Measurements from ENCODE around the gene LRRC72.
"Not testable (repeated sequence)": the region's sequence is repeated elsewhere in the genome, so short reads cannot be mapped to it uniquely, and the experiment has no call there.

The LRRC72 gene

DNA sequence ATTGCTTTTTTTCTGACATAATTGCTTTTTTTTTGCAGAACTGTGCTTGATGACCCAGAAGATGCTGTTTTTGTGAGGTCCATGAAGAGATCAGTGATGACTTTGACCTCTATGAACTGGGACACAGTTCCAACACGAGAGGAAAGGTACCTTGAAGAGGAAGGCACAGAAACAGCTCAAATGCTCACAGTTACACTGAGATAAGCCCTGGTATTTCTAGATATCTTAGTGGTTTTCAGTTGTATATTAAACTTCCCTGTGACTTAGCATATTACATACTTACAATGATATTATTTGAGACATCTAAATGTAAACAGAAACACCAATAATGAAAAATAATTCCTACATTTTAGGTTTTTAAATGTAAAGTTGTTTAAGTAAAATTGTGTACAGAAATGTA lies 54.7 kb downstream of the LRRC72 start:
- DNase-seq (ENCODE audit: low read depth): no peak

- no peak for DNase-seq (ENCODE audit: low read depth)
Measured at GRCh38 chr7:16583834-16584233, 57.2 kb downstream of the LRRC72 start.

- no peak for DNase-seq (ENCODE audit: low read depth)
Measured at GRCh38 chr7:16585540-16585939, 58.9 kb downstream of the LRRC72 start.

GRCh38 chr7:16586081-16586874 lies 59.7 kb downstream of the LRRC72 start:
- no peak for DNase-seq (ENCODE audit: low read depth)

GRCh38 chr7:16587129-16587528 lies 60.5 kb downstream of the LRRC72 start:
- no peak for DNase-seq (ENCODE audit: low read depth)

GRCh38 chr7:16587790-16588189 lies 61.2 kb downstream of the LRRC72 start:
- no peak for DNase-seq (ENCODE audit: low read depth)

DNA sequence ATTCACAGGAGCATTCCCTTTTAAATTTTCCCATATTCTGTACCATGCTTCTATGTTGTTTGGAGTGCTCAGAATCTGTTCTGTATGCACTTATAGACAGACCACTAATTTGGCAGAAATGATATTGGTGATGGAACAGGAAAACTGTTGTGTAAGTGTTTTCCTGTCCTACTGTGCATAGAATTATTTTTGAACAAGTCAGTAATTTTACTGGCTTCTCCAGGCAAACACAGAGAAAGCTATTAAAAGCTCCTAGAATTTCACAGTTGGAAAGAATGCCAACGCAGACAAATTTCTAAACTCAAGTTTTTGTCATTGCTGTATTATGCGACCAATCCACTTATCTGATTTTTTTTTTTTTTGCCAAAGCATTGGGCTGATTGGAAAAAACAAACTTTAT lies 63.3 kb downstream of the LRRC72 start:
- DNase-seq (ENCODE audit: low read depth): no peak

DNA sequence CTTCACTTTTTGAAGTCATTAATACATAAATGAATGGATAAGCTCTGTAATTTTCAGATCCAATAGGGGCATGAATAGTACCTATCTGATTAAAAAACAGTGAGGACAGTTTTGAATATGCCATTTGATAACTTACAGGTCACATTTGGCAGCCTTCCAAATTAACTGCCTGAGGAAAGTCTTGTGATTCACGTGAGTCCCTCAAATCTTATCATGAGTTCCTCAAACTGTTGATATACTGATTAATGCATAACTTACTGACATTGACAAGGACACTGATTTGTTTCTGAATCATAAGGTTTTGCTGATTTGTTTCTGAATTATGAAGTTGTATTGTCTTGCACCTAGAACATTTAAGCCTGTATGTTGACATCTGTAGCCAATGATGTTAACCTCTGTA lies 63.8 kb downstream of the LRRC72 start:
- no peak for DNase-seq (ENCODE audit: low read depth)

- no peak for DNase-seq (ENCODE audit: low read depth)
Measured at GRCh38 chr7:16592395-16592794, 65.8 kb downstream of the LRRC72 start.

GRCh38 chr7:16594061-16594460 lies 67.4 kb downstream of the LRRC72 start:
- no peak for DNase-seq (ENCODE audit: low read depth)

DNA sequence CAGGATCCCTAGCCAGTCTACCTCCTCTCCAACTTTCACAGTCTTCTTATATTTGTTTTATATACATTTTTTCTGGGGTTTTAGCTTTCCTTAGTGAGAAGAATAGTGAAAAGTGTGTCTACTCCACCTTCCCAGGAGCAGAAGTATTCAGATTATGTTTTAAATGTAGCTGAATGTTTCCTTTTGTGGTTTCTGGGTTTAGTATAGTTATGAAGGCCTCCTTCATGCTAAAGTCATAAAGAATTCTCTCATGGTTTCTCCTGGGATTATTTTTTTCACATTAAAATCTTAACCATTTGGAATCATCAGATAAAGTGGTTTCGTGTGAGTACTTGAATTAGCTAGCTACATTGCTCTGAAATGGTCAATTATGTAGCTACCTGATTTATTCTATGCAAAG lies 68.1 kb downstream of the LRRC72 start:
- no peak for DNase-seq (ENCODE audit: low read depth)

DNA sequence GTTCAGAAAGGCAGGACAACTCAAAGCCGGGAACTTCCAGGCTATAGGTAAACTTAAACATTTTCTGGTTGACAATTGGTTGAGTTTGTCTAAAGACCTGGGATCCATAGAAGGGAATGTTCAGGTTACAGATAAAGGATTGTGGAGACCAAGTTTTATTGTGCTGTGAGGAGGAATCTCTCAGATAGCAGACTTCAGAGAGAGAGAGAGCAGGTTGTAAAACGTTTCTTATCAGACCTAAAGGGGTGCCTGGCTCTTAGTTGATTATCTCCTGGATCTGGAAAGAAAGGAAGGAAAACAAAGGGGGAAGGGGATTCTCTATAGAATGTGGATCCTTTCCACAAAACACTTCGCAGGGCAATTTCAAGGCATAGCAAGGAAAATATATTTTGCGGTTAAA lies 69.0 kb downstream of the LRRC72 start:
- not testable (repeated sequence) for DNase-seq (ENCODE audit: low read depth)

DNA sequence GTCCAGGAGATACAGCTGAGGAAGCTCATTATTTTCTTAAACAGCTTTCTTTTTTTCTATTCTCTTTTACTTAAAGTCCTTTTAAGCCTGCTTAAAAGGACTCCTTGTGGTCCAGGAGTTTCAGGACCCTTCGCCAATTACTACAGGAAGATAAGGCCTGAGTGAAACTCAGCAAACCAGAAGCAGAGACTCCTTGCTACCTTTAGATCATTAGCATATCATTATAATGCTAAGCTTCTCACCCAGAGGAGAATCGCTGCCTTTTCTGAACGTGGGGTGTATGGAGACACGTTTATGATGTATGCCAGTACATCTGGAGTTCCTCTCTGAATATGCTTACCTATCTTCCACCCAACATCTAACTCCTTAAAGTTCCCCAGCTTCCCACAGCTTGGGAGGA lies 71.4 kb downstream of the LRRC72 start:
- no peak for DNase-seq (ENCODE audit: low read depth)

DNA sequence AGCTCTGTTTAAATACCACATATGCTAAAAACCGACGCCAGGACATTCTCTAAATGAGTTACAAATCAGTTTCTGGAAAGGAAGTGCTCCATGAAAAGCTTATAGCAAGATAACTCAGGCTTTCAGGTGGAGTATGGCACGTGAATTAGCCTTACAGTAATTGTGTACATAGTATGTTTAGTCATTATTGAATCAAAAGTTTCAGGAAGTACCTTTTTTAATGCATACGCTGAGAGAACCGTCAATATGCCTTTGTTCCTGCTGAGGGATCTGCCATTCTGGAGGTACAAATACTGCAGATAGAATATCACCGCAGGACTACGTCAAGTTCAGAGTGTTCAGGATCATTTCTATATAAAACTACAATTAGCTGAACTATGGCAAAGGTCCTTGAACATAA lies 73.2 kb downstream of the LRRC72 start:
- DNase-seq (ENCODE audit: low read depth): no peak

GRCh38 chr7:16603633-16604032 lies 77.0 kb downstream of the LRRC72 start:
- DNase-seq (ENCODE audit: low read depth): no peak

- DNase-seq (ENCODE audit: low read depth): no peak
Measured at GRCh38 chr7:16604054-16604453, 77.4 kb downstream of the LRRC72 start.

DNA sequence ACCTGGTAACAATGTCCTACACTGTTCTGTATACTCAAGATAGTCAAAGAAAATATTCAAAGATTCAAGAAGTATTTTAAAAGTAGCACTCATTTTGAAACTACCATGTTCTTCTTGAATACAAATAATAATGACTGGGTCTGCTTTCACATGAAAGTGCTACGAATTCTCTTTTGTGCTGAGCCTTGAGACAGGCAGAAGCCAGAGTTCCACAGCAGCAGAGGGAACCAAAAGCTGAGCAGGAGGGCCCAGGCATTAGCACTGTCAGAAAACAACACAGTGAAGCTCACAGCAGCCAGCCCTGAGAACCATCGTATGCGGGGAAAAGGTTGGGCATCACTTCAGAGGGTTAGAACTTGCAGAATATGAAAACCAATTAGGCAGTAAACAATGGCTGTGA lies 80.1 kb downstream of the LRRC72 start:
- no peak for DNase-seq (ENCODE audit: low read depth)

DNA sequence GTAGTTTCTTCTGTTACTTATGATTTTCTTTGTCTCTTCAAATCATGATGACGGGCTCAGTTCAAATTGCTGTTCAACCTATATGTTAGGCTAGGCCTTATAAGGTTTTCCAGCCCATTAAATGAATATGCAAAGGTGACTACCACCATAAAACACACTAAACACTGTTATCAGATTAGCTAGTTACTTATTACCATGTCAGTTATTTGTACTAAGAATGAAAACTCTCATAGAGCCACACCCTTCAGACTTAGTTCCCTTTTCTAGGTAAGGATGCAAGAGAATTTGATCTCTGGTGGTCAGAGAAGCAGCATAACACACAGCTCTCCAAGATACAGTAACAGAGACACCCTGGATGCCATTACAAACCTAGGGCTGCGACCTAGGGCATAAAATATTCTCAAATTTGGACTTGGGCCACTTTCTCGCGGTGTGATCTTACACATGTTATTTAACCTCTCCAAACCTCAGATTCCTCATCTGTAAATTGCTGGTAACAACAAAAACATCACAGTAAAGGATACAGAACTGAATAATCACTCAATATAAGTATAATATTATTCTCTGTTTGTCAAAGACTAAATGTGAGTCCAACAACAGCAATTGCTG lies 83.3 kb downstream of the LRRC72 start:
- DNase-seq (ENCODE audit: low read depth): no peak

- no peak for DNase-seq (ENCODE audit: low read depth)
Measured at GRCh38 chr7:16611711-16612110, 85.1 kb downstream of the LRRC72 start.

DNA sequence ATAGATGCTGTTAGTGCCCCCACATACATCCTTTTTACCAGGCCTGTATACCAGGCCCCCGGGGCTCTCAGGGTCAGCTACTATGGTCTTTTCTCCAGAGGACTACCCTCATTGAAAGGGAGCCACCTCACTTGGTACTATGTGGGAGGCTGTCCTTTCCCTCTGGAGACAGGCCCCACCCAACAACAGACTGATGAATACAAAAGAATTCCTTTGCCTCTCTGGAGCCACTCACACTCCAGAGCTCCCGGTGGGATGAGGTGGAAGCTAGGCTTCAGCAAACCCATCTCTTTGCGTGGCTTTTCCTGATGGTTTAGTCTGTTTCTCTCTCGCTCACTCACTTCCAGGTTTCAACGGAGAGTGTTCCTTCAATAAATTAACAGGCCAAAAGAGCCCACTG lies 88.6 kb downstream of the LRRC72 start:
- no peak for DNase-seq (ENCODE audit: low read depth)

DNA sequence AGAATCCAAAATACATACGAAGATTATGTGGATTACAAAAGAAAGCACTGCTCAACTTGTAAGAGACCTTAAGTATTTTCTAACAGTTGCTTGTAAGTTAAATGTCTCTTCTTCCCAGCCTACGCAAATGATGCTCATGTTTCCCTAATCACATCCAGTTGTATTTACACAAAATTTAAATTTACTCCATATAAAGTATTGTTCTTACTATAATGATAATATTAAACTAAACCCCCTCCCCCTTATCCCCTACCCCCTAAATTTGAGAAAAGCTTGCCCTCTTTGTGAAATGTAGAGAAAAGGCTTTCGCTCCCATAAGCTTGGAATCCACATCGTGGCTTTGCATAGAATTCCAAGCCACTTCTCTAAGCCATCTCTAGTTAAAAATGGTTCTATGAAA lies 89.5 kb downstream of the LRRC72 start:
- no peak for DNase-seq (ENCODE audit: low read depth)

DNA sequence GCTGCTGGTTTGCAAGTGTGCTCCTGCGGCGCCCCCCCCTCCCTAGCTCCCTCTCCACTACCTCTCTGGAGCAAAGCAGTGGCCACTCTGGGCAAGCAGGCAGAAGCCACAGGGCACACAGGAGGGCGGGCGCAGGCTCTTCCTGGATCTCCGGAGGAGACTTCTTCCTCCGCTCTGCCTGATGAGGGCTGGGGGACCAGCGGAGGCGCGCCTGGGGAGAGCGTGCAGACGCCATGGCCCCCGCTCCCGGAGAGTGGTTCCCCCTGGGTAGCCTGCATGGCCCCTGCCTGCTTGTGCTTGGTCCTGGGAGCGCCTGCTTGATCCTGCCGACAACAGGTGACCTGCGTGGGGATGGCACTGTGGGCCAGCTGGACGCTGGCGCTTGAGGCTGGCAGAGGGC lies 89.9 kb downstream of the LRRC72 start:
- DNase-seq (ENCODE audit: low read depth): no peak

GRCh38 chr7:16619979-16620408 lies 93.4 kb downstream of the LRRC72 start:
- DNase-seq (ENCODE audit: low read depth): no peak

DNA sequence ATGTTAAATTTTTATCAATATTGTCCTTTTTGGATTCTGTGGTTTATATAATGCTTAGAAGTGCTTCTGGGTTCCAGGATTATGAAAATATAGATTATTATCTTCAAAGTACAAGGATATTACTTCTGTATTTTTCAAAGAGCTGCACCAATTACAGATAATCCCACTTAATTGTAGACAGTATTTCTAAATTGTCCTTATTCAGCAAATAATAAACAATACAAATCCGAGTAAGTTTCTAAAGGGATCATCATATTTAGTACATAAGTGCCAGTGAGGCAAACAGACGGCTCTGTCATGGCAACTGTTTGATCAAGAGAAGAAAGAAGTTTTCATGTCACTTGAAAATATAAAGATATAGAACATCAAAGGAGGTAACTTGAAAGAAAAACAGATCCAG lies 99.8 kb downstream of the LRRC72 start:
- no peak for DNase-seq (ENCODE audit: low read depth)
